ENCODE results near the gene SPATA20. TPM values are rescaled to one million over a fixed set of nuclear protein-coding genes. Genes with fewer than 3 reads are reported as not detected.

Gene SPATA20
- total RNA-seq, 2 experiments from 2014 or later = 34.8 to 35.0 TPM

GRCh38 chr17:50517504-50518383 is 29.2 kb upstream of the SPATA20 start:
- POLR2A ChIA-PET = interaction anchor here (0.6 kb wide), 1 partner anchor 14 kb away, joined by 9 read pairs; no protein-coding TSS in a partner anchor
- CTCF ChIA-PET = interaction anchor here (0.5 kb wide), 1 partner anchor 263 kb away, joined by 3 read pairs; no protein-coding TSS in a partner anchor

DNA sequence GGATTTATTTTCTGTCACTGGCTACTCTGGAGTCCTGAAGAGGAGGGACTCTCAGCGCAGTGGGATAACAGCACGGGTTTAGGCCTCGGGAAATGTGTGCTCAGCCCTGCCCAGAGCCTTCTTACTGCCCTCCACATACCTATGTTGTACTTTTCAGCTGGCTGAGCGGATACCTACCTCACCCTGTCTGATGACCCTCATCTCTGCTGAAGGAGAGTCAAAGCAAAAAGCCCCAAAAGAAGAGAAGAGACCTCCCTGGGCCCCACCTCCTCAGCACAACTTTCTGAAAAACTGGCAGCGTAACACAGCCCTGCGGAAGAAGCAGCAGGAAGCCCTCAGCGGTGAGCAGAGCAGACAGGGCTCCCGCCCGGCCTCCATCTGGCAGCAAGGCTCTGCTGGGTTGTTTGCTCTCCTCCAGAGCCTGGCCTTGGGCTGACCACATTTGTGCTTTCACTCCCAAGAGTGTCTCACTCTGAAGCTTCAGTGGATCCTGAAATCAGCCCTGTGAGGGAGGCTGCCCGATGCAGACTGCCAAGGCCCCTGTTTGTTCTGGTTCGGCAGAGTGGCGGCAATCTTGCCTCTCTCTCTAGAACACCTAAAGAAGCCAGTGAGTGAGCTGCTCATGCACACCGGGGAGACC is 28.5 kb upstream of the SPATA20 start:
- POLR2A ChIA-PET = no interaction called here
- CTCF ChIA-PET = interaction anchor here (1.1 kb wide), 1 partner anchor 13 kb away, joined by 3 read pairs; no protein-coding TSS in a partner anchor

DNA sequence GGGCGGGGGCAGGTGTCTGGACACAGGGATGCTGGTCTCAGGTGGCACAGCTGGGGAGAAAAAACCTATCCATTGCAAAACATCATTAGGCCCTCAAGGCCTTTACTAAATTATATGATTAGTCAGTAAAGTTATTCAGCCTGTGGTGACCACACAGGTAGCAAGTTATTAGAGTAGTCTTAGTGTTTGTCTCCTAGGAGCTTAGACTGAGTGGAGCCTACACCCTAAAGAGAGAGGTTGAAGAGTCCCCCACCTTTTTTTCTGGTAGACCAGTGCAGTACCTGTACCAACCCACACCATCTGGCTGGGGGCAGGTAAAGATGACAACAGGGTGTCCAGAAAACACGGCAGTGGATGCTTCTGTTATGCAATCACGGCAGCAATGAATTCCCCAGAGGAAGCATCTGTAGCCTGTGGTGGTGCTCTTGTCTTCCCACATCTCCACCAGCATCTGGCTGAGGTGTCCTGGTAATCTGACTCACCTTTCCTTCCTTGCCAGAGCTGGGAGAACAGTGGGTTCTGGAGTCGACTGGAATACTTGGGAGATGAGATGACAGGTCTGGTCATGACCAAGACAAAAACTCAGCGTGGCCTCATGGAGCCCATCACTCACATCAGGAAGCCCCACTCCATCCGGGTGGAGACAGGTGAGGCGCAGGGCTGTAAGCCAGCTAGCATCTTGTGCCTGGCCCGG is 27.7 kb upstream of the SPATA20 start:
- POLR2A ChIA-PET = no interaction called here
- CTCF ChIA-PET = interaction anchor here (1.1 to 1.4 kb wide), 2 partner anchors 12 to 14 kb away, joined by 3 to 4 read pairs; no protein-coding TSS in a partner anchor

DNA sequence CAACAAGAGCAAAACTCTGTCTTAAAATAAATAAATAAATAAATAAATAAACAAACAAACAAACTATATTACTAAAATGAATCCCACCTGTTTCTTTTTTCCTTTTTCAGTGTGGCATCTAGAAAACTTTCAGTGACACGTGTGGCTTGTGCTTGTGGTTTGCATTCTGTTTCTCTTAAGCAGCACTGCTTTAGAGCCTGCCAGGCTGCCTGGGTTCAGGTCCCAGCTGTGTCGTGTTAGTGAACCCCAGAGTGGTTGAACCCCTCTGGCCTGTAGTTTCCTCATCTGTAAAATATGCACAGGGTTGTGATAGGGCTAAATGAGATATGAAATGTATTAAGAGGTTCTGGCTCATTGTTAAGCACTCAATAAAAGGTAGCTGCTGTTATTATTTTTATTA is 26.5 kb upstream of the SPATA20 start:
- ChIA-PET POLR2A (no interaction called here), CTCF (interaction anchor here (1.4 to 1.7 kb wide), 2 partner anchors 16 to 37 kb away, joined by 4 to 5 read pairs; no protein-coding TSS in a partner anchor)

DNA sequence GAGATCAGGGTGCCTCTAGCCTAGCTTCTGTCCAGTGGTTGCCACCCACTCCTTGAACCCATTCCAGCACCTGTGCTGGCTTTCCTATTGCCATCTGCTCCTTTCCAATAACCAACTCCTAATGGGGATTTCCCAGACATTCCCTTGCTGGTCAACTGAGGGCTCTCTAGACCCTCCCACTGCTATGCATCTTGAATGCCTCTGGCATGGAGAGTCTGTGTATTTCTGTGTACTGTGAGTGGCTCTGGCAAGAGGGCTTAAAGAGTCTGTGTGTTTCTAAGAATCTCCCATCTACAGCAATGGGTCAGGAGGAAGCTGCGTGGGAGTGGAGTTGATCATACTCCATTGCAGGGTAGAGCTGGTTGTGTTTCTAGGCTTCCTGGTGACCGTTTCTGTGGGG is 25.5 kb upstream of the SPATA20 start:
- CTCF ChIA-PET = interaction anchor here (1.7 kb wide), 1 partner anchor 38 kb away, joined by 5 read pairs; no protein-coding TSS in a partner anchor
- POLR2A ChIA-PET = no interaction called here

DNA sequence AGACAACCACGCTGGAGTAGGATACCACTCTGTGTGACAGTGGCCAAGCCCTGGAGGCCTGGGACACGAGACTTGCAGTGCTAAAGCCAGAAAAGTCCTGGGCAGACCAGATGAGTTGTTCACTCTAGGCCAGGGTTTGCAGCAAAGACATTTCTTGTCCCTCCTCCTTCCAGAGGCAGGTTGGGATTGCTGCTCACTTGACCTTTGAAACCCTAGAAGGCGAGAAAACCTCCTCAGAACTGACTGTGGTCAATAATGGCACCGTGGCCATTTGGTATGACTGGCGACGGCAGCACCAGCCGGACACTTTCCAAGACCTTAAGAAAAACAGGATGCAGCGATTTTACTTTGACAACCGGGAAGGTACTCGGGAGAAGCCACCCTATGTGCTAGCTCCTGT is 24.2 kb upstream of the SPATA20 start:
- CTCF ChIA-PET = no interaction called here
- POLR2A ChIA-PET = no interaction called here

DNA sequence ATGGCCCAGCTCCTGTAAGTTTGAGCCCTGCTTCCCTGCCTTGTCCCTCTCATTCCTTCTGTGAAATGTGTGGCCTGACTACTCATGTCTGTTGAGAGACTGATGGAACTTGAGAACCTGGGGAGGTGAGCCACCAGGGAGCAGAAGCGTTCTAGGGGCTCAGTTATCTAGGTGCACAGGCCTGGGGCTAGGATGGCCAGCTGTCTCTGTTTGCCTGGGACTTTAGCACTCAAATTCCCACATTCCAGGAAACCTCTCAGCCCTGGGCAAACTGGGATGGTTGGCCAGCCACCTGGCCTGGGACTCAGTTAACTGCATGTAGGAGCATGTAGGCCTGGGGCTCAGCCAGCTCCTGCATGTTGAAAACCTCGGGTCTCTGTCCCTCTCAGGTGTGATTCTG is 23.8 kb upstream of the SPATA20 start:
- ChIA-PET CTCF (no interaction called here), POLR2A (no interaction called here)

DNA sequence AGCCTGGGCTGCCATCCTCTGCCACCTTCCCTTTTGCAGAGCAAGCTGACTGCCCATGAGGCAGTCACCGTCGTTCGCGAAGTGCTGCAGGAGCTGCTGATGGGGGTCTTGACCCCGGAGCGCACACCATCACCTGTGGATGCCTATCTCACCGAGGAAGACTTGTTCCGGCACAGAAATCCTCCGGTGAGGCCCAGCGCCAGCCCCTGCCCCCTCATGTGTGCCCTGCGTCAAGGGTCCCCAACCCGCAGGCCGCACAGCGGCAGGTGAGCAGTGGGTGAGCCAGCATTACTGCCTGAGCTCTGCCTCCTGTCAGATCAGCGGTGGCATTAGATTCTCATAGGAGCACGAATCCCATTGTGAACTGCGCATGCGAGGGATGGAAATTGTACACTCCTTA is 22.1 kb upstream of the SPATA20 start:
- CTCF ChIA-PET = no interaction called here

GRCh38 chr17:50527155-50527762 is 19.7 kb upstream of the SPATA20 start:
- ChIA-PET POLR2A (no interaction called here), CTCF (interaction anchor here (0.5 to 1.3 kb wide), 2 partner anchors 44 to 667 kb away, joined by 3 read pairs; no protein-coding TSS in a partner anchor)

More for the DNA sequence above, 22.1 kb upstream of the SPATA20 start:
- POLR2A ChIA-PET = no interaction called here

GRCh38 chr17:50527949-50528474 is 19.0 kb upstream of the SPATA20 start:
- CTCF ChIA-PET = interaction anchor here (0.5 to 1.3 kb wide), 2 partner anchors 45 to 666 kb away, joined by 3 read pairs; no protein-coding TSS in a partner anchor
- POLR2A ChIA-PET = no interaction called here

DNA sequence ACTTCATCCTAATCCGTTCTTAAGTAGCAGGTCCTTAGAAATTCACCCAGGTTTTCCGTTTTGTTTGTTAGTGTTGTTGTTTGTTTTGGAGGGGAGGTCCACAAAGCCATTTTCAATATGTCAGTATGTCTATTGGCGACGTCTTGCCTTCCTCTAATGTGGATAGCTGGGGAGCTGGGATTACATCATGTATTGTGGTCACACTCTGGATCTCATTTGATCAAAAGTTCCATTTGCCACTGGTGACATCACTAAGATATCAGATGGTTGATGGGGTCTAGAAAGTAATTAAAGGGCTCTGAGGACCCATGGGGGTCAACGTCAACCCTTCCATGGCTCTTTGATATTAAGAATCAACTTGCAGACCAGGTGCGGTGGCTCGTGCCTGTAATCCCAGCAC is 17.1 kb upstream of the SPATA20 start:
- POLR2A ChIA-PET = no interaction called here
- CTCF ChIA-PET = interaction anchor here (1.4 kb wide), 1 partner anchor 18 kb away, joined by 5 read pairs; no protein-coding TSS in a partner anchor

- POLR2A ChIA-PET = no interaction called here
- CTCF ChIA-PET = interaction anchor here (1.0 kb wide), 2 partner anchors 11 to 12 kb away, joined by 3 read pairs; no protein-coding TSS in a partner anchor
These were observed 15.4 kb upstream of the SPATA20 start for GRCh38 chr17:50531428-50532025.

DNA sequence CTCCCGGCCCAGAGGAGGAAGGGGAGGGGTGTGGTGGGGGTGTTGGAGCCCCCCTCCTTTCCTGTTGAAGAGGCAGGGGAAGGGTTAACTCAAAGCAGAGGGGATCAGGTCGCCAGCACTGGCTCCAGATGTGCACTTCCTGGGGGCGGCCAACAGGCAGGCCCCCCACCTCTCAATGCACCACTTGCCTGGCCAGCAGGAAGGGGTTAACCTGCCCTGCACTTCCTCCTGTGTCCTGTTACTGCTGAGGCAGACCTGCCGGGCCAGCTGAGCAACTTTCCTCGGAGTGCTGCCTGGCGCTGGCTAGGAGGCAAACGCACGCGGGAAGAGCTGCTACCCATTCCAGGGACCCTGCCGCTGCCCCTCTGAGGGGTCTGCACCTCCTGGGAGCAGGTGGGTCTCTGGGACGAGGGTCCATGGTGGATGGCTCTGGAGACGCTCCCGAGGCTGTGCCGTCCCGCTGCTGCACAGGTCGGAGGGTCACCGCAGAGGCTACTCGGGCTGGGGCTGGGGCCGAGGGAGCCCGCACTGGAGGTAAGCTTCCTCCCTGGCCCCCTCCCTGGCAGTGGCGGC is 14.4 kb upstream of the SPATA20 start, which contains the start of gene EPN3:
Gene EPN3 (plus strand): TSS at position 284 of the 573 bp plus-strand sequence. CDS start 3,822 bp downstream, outside the sequence.
- CTCF ChIA-PET = no interaction called here
- POLR2A ChIA-PET = interaction anchor here (0.6 kb wide), 1 partner anchor 165 kb away, joined by 4 read pairs; no protein-coding TSS in a partner anchor

DNA sequence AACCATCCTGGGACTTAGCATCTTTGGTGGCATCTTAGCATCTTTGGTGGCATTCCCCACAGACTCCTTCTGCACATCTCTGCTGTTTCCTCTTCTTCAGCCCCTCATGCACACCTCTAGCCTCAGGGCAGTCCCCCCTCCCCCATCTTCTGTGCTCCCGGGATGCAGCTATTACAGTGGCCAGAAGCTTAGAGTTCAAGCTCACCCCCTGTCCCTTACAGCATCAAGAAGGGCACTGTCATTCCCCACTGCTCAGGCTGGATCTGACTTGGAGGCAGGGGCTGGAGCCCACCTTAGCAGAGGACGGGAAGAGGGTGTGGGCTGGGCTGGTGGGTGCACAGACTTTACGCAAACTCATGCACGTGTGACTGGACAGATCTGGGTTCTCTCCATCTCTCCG is 13.8 kb upstream of the SPATA20 start:
- CTCF ChIA-PET = no interaction called here
- POLR2A ChIA-PET = no interaction called here

GRCh38 chr17:50533720-50534148 is 13.2 kb upstream of the SPATA20 start:
- CTCF ChIA-PET = interaction anchor here (0.5 to 0.6 kb wide), 2 partner anchors 32 to 236 kb away, joined by 3 to 4 read pairs; no protein-coding TSS in a partner anchor
- POLR2A ChIA-PET = no interaction called here

DNA sequence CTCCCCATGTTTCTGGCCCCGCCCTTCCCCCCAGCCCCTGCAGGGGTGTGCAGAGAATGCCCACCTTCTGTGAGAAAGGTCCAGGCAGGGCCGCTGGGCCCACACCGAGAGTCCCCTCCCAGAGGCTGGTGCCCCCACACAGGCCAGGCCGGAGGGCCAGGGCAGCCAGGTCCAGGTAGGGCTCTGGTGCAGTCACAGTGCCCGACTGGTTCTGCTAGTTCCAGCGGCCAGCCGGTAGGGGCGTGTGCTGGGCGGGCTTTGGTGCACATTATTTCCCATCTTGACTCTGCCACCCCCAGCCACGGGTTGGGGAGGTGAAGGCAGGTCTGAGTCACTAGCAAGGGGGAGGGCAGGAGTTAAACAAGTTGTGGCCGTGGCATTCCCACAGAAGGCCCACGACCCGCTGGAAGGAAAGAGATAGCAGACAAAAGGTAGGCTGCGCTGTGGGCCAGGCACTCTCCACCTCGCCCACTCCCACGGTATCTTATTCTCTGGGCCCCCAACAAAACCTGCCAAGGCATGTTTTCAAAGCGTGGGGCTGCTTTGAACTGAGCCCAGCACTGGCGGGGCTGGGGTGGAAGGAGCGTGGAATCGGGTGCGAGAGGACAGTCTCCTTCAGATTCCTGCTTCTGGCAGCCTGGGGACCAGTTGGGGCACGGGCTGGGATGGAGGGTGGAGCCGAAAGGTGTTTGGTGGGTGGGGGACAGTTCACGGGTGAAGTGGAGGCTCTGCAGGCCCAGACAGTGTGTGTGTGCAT is 12.6 kb upstream of the SPATA20 start:
- POLR2A ChIA-PET = no interaction called here
- CTCF ChIA-PET = interaction anchor here (0.5 to 0.6 kb wide), 2 partner anchors 33 to 237 kb away, joined by 3 to 4 read pairs; no protein-coding TSS in a partner anchor

GRCh38 chr17:50534979-50535326 is 12.0 kb upstream of the SPATA20 start:
- CTCF ChIA-PET = no interaction called here
- POLR2A ChIA-PET = no interaction called here

DNA sequence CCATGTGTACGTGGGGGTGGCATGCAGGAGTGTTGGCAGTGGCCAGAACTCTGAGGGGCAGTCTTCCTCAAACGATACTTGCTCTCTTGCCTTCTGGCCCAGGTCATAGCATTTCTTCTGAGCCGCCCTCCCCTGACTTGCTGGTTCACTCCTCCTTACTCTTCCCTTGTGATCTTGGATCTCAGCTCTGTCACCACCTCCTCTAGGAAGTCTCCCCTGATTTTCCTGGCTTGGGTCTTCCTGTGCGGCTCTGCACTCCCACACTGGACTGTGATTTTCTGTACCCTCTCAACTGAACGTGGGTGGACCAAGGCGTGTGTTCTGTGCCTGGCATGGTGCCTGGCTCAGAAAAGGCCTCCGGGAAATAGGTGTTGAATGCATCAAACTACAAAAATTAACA is 11.6 kb upstream of the SPATA20 start:
- ChIA-PET CTCF (no interaction called here), POLR2A (no interaction called here)
